Measurements from ENCODE around the gene CAMK2A.

DNA sequence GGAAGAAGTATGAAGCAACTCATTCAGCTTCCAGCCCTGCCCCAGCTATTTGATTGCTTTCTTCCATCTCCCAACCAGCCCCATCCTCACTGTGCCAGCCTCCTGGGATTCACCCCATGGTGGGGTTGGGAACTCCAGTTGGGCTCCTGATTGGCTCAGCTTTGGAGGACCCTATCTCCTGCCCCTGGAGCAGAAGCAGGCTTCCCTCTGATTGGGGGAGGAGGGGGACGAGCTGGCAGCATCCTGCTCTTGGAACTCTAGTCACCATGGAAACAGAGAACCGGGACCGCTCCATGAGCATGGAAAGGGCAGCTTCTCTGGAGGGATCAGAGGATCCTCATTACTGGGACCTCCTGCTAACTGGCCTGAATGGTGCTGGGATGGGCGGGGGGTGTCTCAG is 97.1 kb downstream of the CAMK2A start:
- TF ChIP-seq, protein P1, sequence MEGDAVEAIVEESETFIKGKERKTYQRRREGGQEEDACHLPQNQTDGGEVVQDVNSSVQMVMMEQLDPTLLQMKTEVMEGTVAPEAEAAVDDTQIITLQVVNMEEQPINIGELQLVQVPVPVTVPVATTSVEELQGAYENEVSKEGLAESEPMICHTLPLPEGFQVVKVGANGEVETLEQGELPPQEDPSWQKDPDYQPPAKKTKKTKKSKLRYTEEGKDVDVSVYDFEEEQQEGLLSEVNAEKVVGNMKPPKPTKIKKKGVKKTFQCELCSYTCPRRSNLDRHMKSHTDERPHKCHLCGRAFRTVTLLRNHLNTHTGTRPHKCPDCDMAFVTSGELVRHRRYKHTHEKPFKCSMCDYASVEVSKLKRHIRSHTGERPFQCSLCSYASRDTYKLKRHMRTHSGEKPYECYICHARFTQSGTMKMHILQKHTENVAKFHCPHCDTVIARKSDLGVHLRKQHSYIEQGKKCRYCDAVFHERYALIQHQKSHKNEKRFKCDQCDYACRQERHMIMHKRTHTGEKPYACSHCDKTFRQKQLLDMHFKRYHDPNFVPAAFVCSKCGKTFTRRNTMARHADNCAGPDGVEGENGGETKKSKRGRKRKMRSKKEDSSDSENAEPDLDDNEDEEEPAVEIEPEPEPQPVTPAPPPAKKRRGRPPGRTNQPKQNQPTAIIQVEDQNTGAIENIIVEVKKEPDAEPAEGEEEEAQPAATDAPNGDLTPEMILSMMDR (IDR thresholded peaks at IDR 0.05) = no peak
- TF ChIP-seq POLR2A (IDR thresholded peaks at IDR 0.05) = no peak
